MCF 10A (cell line): ENCODE data around the gene SCGB3A1. TPM values are rescaled to one million over a fixed set of nuclear protein-coding genes. Genes with fewer than 3 reads are reported as not detected.
A peak's percentile ranks its signal among the peaks of the same experiment; 100 is the strongest.

Experiments used
- BruUV-seq: library from RNA; stranded (reverse); fragments of 400-500 nt; replicated peaks from 2 replicates; lab custom pipeline; 2021; lab: Mats Ljungman, UMichigan
- CTCF ChIA-PET: fragments of 300-600 bp; sonication (Branson Sonifier 250); formaldehyde crosslinking; extraction: SDS; loops from one replicate; lab custom pipeline; 2021; ENCODE audit warnings: antibody characterized with exemption, inconsistent platforms; lab: Yijun Ruan, JAX
- POLR2A ChIA-PET: fragments of 300-600, 350-650 bp; sonication (Branson Sonifier 250); formaldehyde crosslinking; extraction: SDS; loops from one replicate; lab custom pipeline; 2020; ENCODE audit warnings: antibody characterized with exemption, inconsistent platforms; lab: Yijun Ruan, JAX
- DNase-seq: peaks from one replicate; pipeline ENCODE4 v3.0.0-alpha.2; 2018; ENCODE audit not compliant: unreplicated experiment
- H3K27ac Mint-ChIP-seq: one replicate; pipeline ENCODE4 v1.8.0; 2022; ENCODE audit warnings: mild to moderate bottlenecking, low read depth, mixed read lengths; ENCODE audit not compliant: unreplicated experiment
- H3K27me3 Mint-ChIP-seq: one replicate; pipeline ENCODE4 v1.8.0; 2022; ENCODE audit warnings: mixed read lengths; ENCODE audit not compliant: insufficient read depth, unreplicated experiment
- H3K36me3 Mint-ChIP-seq: one replicate; pipeline ENCODE4 v1.8.0; 2022; ENCODE audit warnings: mild to moderate bottlenecking, moderate library complexity, mixed read lengths; ENCODE audit not compliant: insufficient read depth, unreplicated experiment
- H3K4me1 Mint-ChIP-seq: one replicate; pipeline ENCODE4 v1.8.0; 2022; ENCODE audit warnings: mixed read lengths; ENCODE audit not compliant: insufficient read depth, unreplicated experiment
- H3K4me3 Mint-ChIP-seq: one replicate; pipeline ENCODE4 v1.8.0; 2022; ENCODE audit warnings: mild to moderate bottlenecking, moderate library complexity, mixed read lengths; ENCODE audit not compliant: unreplicated experiment
- H3K9me3 Mint-ChIP-seq: one replicate; pipeline ENCODE4 v1.8.0; 2022; ENCODE audit warnings: mixed read lengths; ENCODE audit not compliant: unreplicated experiment
- CTCF ChIP-seq: fragments of 200-600 bp; IDR thresholded peaks from one replicate; pipeline ENCODE4 v1.8.0; 2022; ENCODE audit warnings: antibody characterized with exemption, mild to moderate bottlenecking; ENCODE audit not compliant: unreplicated experiment
- intact Hi-C: fragments of 100-400 bp; cut with micrococcal nuclease; formaldehyde crosslinking; loops from 2 replicates; pipeline ENCODE4 v1.14.1; 2022
- total RNA-seq: library from RNA; stranded (reverse); gene quantifications from 2 replicates; pipeline ENCODE4 v1.2.3, GENCODE V29; 2022

Gene SCGB3A1
- total RNA-seq, 1 experiment from 2014 or later = not detected

DNA sequence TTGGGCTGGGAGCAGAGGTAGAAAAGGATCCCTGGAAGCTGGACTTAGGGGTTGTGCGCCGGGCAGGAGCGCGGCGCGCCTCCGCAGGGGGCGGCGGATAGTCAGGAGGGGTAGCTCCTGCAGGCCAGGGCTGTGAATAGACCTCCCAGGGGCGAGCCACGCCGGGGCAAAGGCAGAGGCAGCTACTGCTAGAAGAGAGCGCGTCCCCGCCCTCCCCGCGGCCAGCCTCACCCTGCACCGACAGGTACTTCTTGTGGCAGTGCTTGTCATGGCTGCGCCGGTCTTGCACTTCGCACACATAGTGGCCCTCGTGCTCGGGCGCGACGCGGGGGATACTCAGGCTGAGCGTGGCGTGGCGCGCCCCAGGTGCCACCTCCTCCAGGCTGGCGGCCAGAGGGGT is 30.0 kb upstream of the SCGB3A1 start:
- Mint-ChIP-seq H3K36me3 (no peaks in the 10 kb centered on the region), H3K27ac (no peak overlapping the region), H3K4me3 (no peak overlapping the region), H3K4me1 (no peaks in the 10 kb centered on the region), H3K27me3 (peaks cover 17% of the 10 kb centered on the region), H3K9me3 (no peaks in the 10 kb centered on the region)
- ChIA-PET POLR2A (no interaction called here), CTCF (interaction anchor here (0.5 to 0.6 kb wide), 2 partner anchors 12 to 19 kb away, joined by 3 to 4 read pairs; no protein-coding TSS in a partner anchor)
- no peak for DNase-seq
- BruUV-seq = no TSS peak
- intact Hi-C loops = no loop called here
- TF ChIP-seq CTCF = no peak

- ChIA-PET CTCF (interaction anchor here (0.5 to 1.2 kb wide), 3 partner anchors 9 to 49 kb away, joined by 3 to 6 read pairs (median 3); no protein-coding TSS in a partner anchor), POLR2A (no interaction called here)
- Mint-ChIP-seq H3K9me3 (no peaks in the 10 kb centered on the region), H3K4me1 (no peaks in the 10 kb centered on the region), H3K27ac (no peak overlapping the region), H3K36me3 (no peaks in the 10 kb centered on the region), H3K27me3 (peaks cover 19% of the 10 kb centered on the region), H3K4me3 (no peak overlapping the region)
- no TSS peak for BruUV-seq
- intact Hi-C loops = no loop called here
- no peak for TF ChIP-seq CTCF
- DNase-seq = no peak
Measured at GRCh38 chr5:180620014-180620413, 28.7 kb upstream of the SCGB3A1 start.

DNA sequence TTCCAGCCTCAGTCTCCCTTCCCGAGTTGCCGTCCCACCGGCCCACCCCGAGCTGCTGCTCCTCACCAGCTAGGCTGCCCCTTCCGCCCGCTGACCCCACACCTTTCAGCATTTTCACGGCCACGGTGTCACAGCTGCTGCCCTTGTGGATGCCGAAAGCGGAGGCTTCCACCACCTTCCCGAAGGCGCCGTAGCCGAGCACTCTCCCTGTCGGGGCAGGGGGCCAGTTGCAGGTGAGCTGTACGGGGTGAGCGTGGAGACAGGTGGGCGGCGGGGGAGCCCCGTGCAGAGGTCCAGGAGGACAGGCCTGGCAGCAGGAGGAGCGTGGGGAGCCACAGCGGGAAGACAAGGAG is 28.2 kb upstream of the SCGB3A1 start:
- Mint-ChIP-seq H3K27ac (no peak overlapping the region), H3K4me1 (no peaks in the 10 kb centered on the region), H3K36me3 (no peaks in the 10 kb centered on the region), H3K9me3 (no peaks in the 10 kb centered on the region), H3K27me3 (peaks cover 24% of the 10 kb centered on the region), H3K4me3 (no peak overlapping the region)
- CTCF ChIA-PET = interaction anchor here (0.5 to 1.2 kb wide), 3 partner anchors 10 to 50 kb away, joined by 3 to 6 read pairs (median 3); no protein-coding TSS in a partner anchor
- DNase-seq = no peak
- POLR2A ChIA-PET = no interaction called here
- TF ChIP-seq CTCF = no peak
- no TSS peak for BruUV-seq
- intact Hi-C loops = no loop called here

DNA sequence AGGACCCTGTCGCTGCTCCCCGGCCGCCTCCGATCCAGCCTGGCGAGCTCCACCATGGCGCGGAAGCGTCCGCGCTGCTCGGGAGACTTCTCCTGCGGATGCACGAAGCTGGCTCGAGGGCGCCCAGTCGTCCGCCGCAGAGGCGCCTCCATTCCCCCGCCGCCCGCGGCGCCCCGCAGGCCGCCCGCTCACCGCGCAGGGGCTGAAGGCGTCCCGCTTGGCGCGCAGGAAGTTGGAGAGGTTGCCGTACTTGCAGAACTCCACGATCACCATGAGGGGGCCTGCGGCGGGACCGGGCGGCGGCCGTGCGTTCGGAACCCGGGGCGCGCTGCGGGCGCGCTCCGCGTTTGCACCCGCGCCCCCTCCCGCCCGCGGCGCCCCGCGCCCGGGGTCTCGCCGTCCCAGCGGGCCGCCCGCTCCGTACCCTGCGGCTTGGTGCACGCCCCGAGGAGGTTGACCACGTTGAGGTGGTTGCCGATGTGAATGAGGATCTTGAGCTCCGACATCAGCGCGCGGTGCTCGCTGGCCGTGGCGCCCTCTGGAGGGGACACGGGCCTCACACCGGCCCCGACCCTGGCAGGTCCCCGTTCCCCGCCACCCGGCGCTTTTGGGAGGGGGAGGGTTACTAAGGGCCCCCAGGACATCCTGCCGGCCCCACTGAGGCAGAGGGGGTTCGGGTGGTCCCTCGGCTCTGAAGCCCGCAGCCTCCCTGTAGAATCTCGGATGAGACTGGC is 27.7 kb upstream of the SCGB3A1 start:
- H3K4me3 Mint-ChIP-seq = no peak overlapping the region
- no peak overlapping the region for H3K27ac Mint-ChIP-seq
- CTCF ChIA-PET = interaction anchor here (0.6 kb wide), 1 partner anchor 10 kb away, joined by 3 read pairs; no protein-coding TSS in a partner anchor
- H3K36me3 Mint-ChIP-seq = no peaks in the 10 kb centered on the region
- H3K4me1 Mint-ChIP-seq = no peaks in the 10 kb centered on the region
- H3K27me3 Mint-ChIP-seq = peaks cover 30% of the 10 kb centered on the region
- intact Hi-C loops = no loop called here
- POLR2A ChIA-PET = no interaction called here
- no TSS peak for BruUV-seq
- TF ChIP-seq CTCF = peak; percentile 30
- DNase-seq = no peak
- H3K9me3 Mint-ChIP-seq = no peaks in the 10 kb centered on the region
